ENCODE results near the gene MMP27. TPM values are rescaled to one million over a fixed set of nuclear protein-coding genes. Genes with fewer than 3 reads are reported as not detected.

MMP27 gene
- total RNA-seq, 1 donor from 2014 or later, result not detected

GRCh38 chr11:102656528-102656927 lies 49.0 kb downstream of the MMP27 start:
- H3K27ac Mint-ChIP-seq, result no peak overlapping the region
- H3K27me3 Mint-ChIP-seq (ENCODE audit: low read depth), result peaks cover 4% of the 10 kb centered on the region
- DNase-seq (ENCODE audit: low spot score in 2 of 2, unreplicated experiment in 2 of 2), result no peak
- peaks cover 8% of the 10 kb centered on the region for H3K9me3 Mint-ChIP-seq
- TF ChIP-seq CTCF (IDR thresholded peaks at IDR 0.05; ENCODE audit: unreplicated experiment), result no peak
- no peaks in the 10 kb centered on the region for H3K4me1 Mint-ChIP-seq
- H3K4me3 Mint-ChIP-seq, result no peak overlapping the region
- H3K36me3 Mint-ChIP-seq, result no peaks in the 10 kb centered on the region

- Mint-ChIP-seq H3K4me3 (no peak overlapping the region), H3K9me3 (peaks cover 15% of the 10 kb centered on the region), H3K27me3 (ENCODE audit: low read depth) (peaks cover 4% of the 10 kb centered on the region), H3K4me1 (no peaks in the 10 kb centered on the region), H3K36me3 (no peaks in the 10 kb centered on the region), H3K27ac (no peak overlapping the region)
- no peak for TF ChIP-seq CTCF (IDR thresholded peaks at IDR 0.05; ENCODE audit: unreplicated experiment)
- DNase-seq (ENCODE audit: low spot score in 2 of 2, unreplicated experiment in 2 of 2), result no peak
These were observed 50.0 kb downstream of the MMP27 start for GRCh38 chr11:102655547-102655946.

GRCh38 chr11:102654761-102655160 lies 50.8 kb downstream of the MMP27 start:
- Mint-ChIP-seq H3K4me3 (no peak overlapping the region), H3K4me1 (no peaks in the 10 kb centered on the region), H3K36me3 (no peaks in the 10 kb centered on the region), H3K27ac (no peak overlapping the region), H3K9me3 (peaks cover 17% of the 10 kb centered on the region), H3K27me3 (ENCODE audit: low read depth) (peaks cover 4% of the 10 kb centered on the region)
- DNase-seq (ENCODE audit: low spot score in 2 of 2, unreplicated experiment in 2 of 2), result no peak
- TF ChIP-seq CTCF (IDR thresholded peaks at IDR 0.05; ENCODE audit: unreplicated experiment), result no peak

GRCh38 chr11:102653744-102654291 lies 51.8 kb downstream of the MMP27 start:
- peaks cover 4% of the 10 kb centered on the region for H3K27me3 Mint-ChIP-seq (ENCODE audit: low read depth)
- no peak for TF ChIP-seq CTCF (IDR thresholded peaks at IDR 0.05; ENCODE audit: unreplicated experiment)

GRCh38 chr11:102647430-102647829 lies 58.1 kb downstream of the MMP27 start:
- Mint-ChIP-seq H3K27ac (no peak overlapping the region), H3K27me3 (ENCODE audit: low read depth) (no peaks in the 10 kb centered on the region), H3K36me3 (no peaks in the 10 kb centered on the region), H3K9me3 (peaks cover 9% of the 10 kb centered on the region), H3K4me3 (no peak overlapping the region), H3K4me1 (no peaks in the 10 kb centered on the region)
- no peak for TF ChIP-seq CTCF (IDR thresholded peaks at IDR 0.05; ENCODE audit: unreplicated experiment)
- DNase-seq (ENCODE audit: low spot score in 2 of 2, unreplicated experiment in 2 of 2), result no peak

More at GRCh38 chr11:102653744-102654291, 51.8 kb downstream of the MMP27 start:
- H3K36me3 Mint-ChIP-seq, result no peaks in the 10 kb centered on the region
- H3K9me3 Mint-ChIP-seq, result peaks cover 17% of the 10 kb centered on the region
- H3K4me1 Mint-ChIP-seq, result no peaks in the 10 kb centered on the region
- DNase-seq (ENCODE audit: low spot score in 2 of 2, unreplicated experiment in 2 of 2), result no peak
- H3K4me3 Mint-ChIP-seq, result no peak overlapping the region
- no peak overlapping the region for H3K27ac Mint-ChIP-seq

- no peaks in the 10 kb centered on the region for H3K36me3 Mint-ChIP-seq
- H3K9me3 Mint-ChIP-seq, result no peaks in the 10 kb centered on the region
- no peak for TF ChIP-seq CTCF (IDR thresholded peaks at IDR 0.05; ENCODE audit: unreplicated experiment)
- DNase-seq (ENCODE audit: low spot score in 2 of 2, unreplicated experiment in 2 of 2), result no peak
- no peak overlapping the region for H3K4me3 Mint-ChIP-seq
- H3K27me3 Mint-ChIP-seq (ENCODE audit: low read depth), result no peaks in the 10 kb centered on the region
- H3K27ac Mint-ChIP-seq, result no peak overlapping the region
- H3K4me1 Mint-ChIP-seq, result no peaks in the 10 kb centered on the region
These were observed 61.6 kb downstream of the MMP27 start for GRCh38 chr11:102643941-102644340.
